Suprapubic skin (tissue), 4 donors: Measurements from ENCODE around the gene ITPRIPL1. TPM values are rescaled to one million over a fixed set of nuclear protein-coding genes. Genes with fewer than 3 reads are reported as not detected.

ENCODE experiments used
- DNase-seq, 2 donors: peaks; one replicate each; pipeline ENCODE4 v3.0.0-alpha.2; 2019; ENCODE audit warnings: low spot score in 2 of 2
- H3K27ac ChIP-seq: fragments of 200-600 bp; sonication (generic); one replicate; pipeline ENCODE4 v1.5.1; 2019
- H3K27me3 ChIP-seq: fragments of 200-600 bp; sonication (generic); one replicate; pipeline ENCODE4 v1.5.1; 2019
- H3K36me3 ChIP-seq: fragments of 200-600 bp; sonication (generic); one replicate; pipeline ENCODE4 v1.5.1; 2019
- H3K4me1 ChIP-seq: fragments of 200-600 bp; sonication (generic); one replicate; pipeline ENCODE4 v1.5.1; 2019
- H3K4me3 ChIP-seq: fragments of 200-600 bp; sonication (generic); one replicate; pipeline ENCODE4 v1.5.1; 2019; ENCODE audit warnings: mild to moderate bottlenecking
- H3K9me3 ChIP-seq: fragments of 200-600 bp; sonication (generic); one replicate; pipeline ENCODE4 v1.5.1; 2019
- EP300 ChIP-seq: sonication (generic); formaldehyde crosslinking; IDR thresholded peaks from one replicate; pipeline ENCODE4 v1.6.1; 2017; ENCODE audit warnings: antibody characterized with exemption
- POLR2A ChIP-seq, 2 donors: fragments of 450-650 bp; IDR thresholded peaks; one replicate each; pipeline ENCODE4 v1.6.1; 2017; ENCODE audit warnings: antibody characterized with exemption in 2 of 2, mild to moderate bottlenecking in 2 of 2, moderate library complexity in 2 of 2
- POLR2AphosphoS5 ChIP-seq, 3 donors: sonication (generic); formaldehyde crosslinking; IDR thresholded peaks; one replicate each; pipeline ENCODE4 v1.6.1; 2017; ENCODE audit warnings: antibody characterized with exemption in 3 of 3
- WGBS: methylation state at CpG from one replicate; pipeline ENCODE4 v1.1.5; 2018; 5-methylcytosine and 5-hydroxymethylcytosine counted together
- total RNA-seq, 4 donors: library from RNA; depleted of rRNA; stranded (reverse); fragments of >200 nt; gene quantifications; one replicate each; pipeline ENCODE4 v1.1.0, GENCODE V29; 2016
- TF ChIP-seq, protein P1 (sequence below), 2 donors: fragments of 200-600 bp in 1 of 2; fragments of 450-650 bp in 1 of 2; sonication (generic) in 1 of 2; IDR thresholded peaks; one replicate each; pipeline ENCODE4 v1.5.1; 2016 to 2019; ENCODE audit warnings: antibody characterized with exemption in 2 of 2, mild to moderate bottlenecking in 1 of 2, moderate library complexity in 1 of 2

Gene ITPRIPL1
- total RNA-seq, 4 donors from 2014 or later = 0.86 to 2.6 (median 2.2) TPM

DNA sequence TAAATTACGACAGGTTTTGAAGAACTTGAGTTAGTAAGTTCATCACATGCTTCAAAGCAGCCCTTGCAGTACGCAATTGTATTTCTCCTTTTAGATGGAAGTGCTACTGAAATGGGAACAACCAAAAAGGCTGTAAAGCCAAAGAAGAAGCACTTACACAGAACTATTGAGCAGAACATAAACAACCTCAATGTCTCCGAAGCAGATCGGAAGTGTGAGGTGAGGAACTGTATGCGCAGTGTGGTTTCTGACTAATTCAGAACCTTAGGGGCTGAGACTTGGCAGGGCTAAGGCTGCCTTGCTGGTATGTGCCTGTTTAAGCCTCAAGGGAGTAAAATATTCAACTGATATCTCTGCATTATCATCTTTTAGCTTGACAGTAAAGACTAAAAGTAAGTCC is 18.9 kb downstream of the ITPRIPL1 start:
- Histone ChIP-seq H3K9me3 (no peaks in the 10 kb centered on the region), H3K27ac (no peak overlapping the region), H3K36me3 (no peaks in the 10 kb centered on the region), H3K27me3 (no peaks in the 10 kb centered on the region), H3K4me3 (no peak overlapping the region), H3K4me1 (no peaks in the 10 kb centered on the region)
- DNase-seq = no peak
- WGBS = 84% methylated on average over 5 of the region's 5 CpGs
- TF ChIP-seq POLR2A (IDR thresholded peaks at IDR 0.05) = no peak

DNA sequence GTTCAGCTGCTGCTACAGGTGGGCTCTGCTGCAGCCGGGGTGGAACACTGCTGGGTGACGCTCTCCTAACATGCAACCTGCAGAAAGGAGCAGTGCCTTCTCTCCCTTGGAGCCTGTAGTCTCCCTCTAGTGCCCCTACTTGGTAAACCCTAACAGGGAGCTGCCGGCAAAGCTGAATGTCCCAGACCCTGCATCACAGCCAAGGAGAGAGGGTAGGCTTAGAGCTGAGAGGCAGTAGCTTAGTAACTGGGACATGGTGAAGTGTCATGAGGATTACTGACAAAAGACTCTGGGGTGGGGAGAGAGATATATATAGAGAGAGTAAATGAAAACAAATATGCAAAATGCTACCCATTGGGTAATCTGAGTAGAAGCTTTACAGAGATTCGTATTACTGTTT is 20.3 kb downstream of the ITPRIPL1 start:
- H3K9me3 ChIP-seq = no peaks in the 10 kb centered on the region
- H3K27me3 ChIP-seq = no peaks in the 10 kb centered on the region
- no peak overlapping the region for H3K4me3 ChIP-seq
- TF ChIP-seq EP300 = no peak
- no peak for TF ChIP-seq POLR2AphosphoS5 (IDR thresholded peaks at IDR 0.05)
- TF ChIP-seq POLR2A (IDR thresholded peaks at IDR 0.05) = no peak
- TF ChIP-seq, protein P1, sequence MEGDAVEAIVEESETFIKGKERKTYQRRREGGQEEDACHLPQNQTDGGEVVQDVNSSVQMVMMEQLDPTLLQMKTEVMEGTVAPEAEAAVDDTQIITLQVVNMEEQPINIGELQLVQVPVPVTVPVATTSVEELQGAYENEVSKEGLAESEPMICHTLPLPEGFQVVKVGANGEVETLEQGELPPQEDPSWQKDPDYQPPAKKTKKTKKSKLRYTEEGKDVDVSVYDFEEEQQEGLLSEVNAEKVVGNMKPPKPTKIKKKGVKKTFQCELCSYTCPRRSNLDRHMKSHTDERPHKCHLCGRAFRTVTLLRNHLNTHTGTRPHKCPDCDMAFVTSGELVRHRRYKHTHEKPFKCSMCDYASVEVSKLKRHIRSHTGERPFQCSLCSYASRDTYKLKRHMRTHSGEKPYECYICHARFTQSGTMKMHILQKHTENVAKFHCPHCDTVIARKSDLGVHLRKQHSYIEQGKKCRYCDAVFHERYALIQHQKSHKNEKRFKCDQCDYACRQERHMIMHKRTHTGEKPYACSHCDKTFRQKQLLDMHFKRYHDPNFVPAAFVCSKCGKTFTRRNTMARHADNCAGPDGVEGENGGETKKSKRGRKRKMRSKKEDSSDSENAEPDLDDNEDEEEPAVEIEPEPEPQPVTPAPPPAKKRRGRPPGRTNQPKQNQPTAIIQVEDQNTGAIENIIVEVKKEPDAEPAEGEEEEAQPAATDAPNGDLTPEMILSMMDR (IDR thresholded peaks at IDR 0.05) = no peak
- 75% methylated on average over 2 of the region's 4 CpGs for WGBS
- no peaks in the 10 kb centered on the region for H3K36me3 ChIP-seq
- no peak for DNase-seq
- H3K27ac ChIP-seq = no peak overlapping the region
- H3K4me1 ChIP-seq = no peaks in the 10 kb centered on the region

DNA sequence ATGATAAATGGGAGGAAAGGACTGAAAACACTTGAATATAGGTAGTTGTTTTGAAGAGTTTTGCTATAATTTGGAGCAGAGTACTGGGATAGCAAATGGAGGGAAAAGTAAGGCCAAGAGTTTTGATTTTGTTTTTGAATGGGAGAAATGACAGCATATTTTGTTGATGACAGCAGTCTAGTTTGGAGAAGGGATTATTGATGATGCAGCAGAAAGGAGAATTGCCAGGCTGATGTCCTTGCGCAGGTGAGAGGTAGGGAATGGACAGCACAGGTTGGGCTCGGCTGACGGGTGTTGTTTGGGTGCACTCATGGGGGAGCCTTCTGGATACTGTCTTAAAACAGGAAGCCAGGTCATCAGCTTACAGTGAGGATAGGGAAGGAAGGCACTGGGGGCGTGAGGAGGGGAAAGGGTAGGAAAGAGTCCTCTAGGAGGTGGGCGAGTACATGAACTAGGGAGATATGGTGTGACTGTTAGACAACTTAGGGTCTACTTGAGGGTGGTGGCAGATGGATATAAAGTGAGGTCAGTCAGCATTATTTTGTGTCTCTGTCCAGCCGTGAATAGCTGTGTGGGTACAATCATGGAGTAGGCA is 20.8 kb downstream of the ITPRIPL1 start:
- no peaks in the 10 kb centered on the region for H3K4me1 ChIP-seq
- DNase-seq = no peak
- no peak overlapping the region for H3K27ac ChIP-seq
- TF ChIP-seq, protein P1 (IDR thresholded peaks at IDR 0.05) = no peak
- TF ChIP-seq EP300 (no peak), POLR2A (IDR thresholded peaks at IDR 0.05) (no peak), POLR2AphosphoS5 (IDR thresholded peaks at IDR 0.05) (no peak)
- H3K27me3 ChIP-seq = no peaks in the 10 kb centered on the region
- H3K4me3 ChIP-seq = no peak overlapping the region
- 97% methylated on average over 6 of the region's 6 CpGs for WGBS
- no peaks in the 10 kb centered on the region for H3K36me3 ChIP-seq
- no peaks in the 10 kb centered on the region for H3K9me3 ChIP-seq

DNA sequence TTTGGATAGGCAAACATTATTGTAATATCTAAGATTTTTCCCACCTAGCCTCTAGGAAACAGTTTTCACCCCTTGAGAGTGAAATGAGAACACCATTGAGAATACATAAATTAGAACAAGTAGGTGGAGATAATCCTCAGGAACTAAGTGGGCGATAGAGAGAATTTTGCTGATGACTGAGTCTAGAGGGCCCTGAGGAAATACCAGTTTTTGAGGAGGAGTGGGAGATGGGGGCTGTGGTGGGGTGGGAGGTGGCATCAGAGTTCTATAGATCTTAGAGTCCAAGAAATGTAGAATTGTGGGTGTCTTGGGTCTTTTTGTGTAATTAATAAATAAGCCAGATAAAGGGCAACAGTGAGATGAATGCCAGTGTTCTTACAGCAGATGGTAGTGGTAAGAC is 22.3 kb downstream of the ITPRIPL1 start:
- H3K9me3 ChIP-seq = no peaks in the 10 kb centered on the region
- WGBS = 91% methylated on average over 1 of the region's 1 CpG
- no peak for TF ChIP-seq POLR2A (IDR thresholded peaks at IDR 0.05)
- TF ChIP-seq, protein P1 (IDR thresholded peaks at IDR 0.05) = no peak
- TF ChIP-seq EP300 = no peak
- no peak for TF ChIP-seq POLR2AphosphoS5 (IDR thresholded peaks at IDR 0.05)
- no peak overlapping the region for H3K27ac ChIP-seq
- H3K27me3 ChIP-seq = no peaks in the 10 kb centered on the region
- H3K36me3 ChIP-seq = no peaks in the 10 kb centered on the region
- no peak for DNase-seq
- no peaks in the 10 kb centered on the region for H3K4me1 ChIP-seq
- no peak overlapping the region for H3K4me3 ChIP-seq

DNA sequence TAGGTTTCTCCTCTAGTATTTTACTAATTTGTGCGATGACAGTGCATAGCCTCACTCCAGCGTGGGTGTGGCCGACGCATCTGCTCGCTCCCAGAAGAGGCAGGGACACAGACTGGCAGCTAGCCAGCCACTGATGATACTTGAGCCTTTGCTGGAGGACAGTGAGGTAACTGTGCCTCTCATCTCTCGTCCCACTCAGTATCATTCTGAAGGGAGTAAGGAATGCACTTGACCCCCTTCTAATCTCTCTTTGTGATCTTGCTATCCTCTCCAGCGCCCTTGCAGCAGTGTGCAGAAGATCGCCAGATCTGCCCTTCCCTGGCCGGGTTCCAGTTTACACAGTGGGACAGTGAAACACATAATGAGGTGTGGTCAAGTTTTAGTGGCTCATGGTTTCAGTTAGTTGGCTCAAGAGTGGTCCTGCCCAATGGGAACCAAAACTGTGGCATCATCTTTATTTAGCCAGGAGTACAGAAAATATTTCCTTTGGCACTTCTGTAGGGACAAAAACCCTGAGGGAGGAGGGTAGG is 28.0 kb downstream of the ITPRIPL1 start:
- DNase-seq = peak in 1 of 2 donors; percentile 82
- Histone ChIP-seq H3K36me3 (no peaks in the 10 kb centered on the region), H3K4me1 (peaks cover 18% of the 10 kb centered on the region), H3K9me3 (no peaks in the 10 kb centered on the region), H3K27me3 (no peaks in the 10 kb centered on the region), H3K4me3 (no peak overlapping the region), H3K27ac (no peak overlapping the region)
- 55% methylated on average over 9 of the region's 9 CpGs for whole genome bisulfite sequencing
- TF ChIP-seq, protein P1 (IDR thresholded peaks at IDR 0.05) = no peak
- TF ChIP-seq EP300 (no peak), POLR2AphosphoS5 (IDR thresholded peaks at IDR 0.05) (no peak), POLR2A (IDR thresholded peaks at IDR 0.05) (no peak)
